Transverse colon (tissue), 4 donors: Measurements from ENCODE around the gene AGPAT3. TPM values are rescaled to one million over a fixed set of nuclear protein-coding genes. Genes with fewer than 3 reads are reported as not detected.

Experiments used
- DNase-seq: peaks from one replicate; pipeline ENCODE4 v3.0.0-alpha.2; 2019
- H3K27ac ChIP-seq, 4 donors: fragments of 200-600 bp; sonication (generic); 2 replicates each; pipeline ENCODE4 v1.5.1; 2016 to 2018; ENCODE audit warnings: inconsistent platforms in 4 of 4
- H3K27me3 ChIP-seq: fragments of 200-600 bp; sonication (generic); 2 replicates; pipeline ENCODE4 v1.5.1; 2017; ENCODE audit warnings: inconsistent platforms
- H3K36me3 ChIP-seq, 4 donors: fragments of 200-600 bp; sonication (generic); 2 replicates each; pipeline ENCODE4 v1.5.1; 2017 to 2019; ENCODE audit warnings: inconsistent platforms in 4 of 4
- H3K4me1 ChIP-seq, 4 donors: fragments of 200-600 bp; sonication (generic); 2 replicates each; pipeline ENCODE4 v1.5.1; 2017 to 2020; ENCODE audit warnings: inconsistent platforms in 4 of 4
- H3K4me3 ChIP-seq, 4 donors: fragments of 200-600 bp; sonication (generic); 1 replicate in 1 of 4; 2 replicates in 3 of 4; pipeline versions ENCODE4 v1.5.1 to v1.6.1; 2017 to 2019; ENCODE audit warnings: inconsistent platforms in 4 of 4
- H3K9me3 ChIP-seq, 2 donors: fragments of 200-600 bp; sonication (generic); 2 replicates each; pipeline ENCODE4 v1.5.1; 2017 to 2019; ENCODE audit warnings: inconsistent platforms in 2 of 2
- EP300 ChIP-seq: sonication (generic); formaldehyde crosslinking; IDR thresholded peaks from one replicate; pipeline ENCODE4 v1.6.1; 2017; ENCODE audit warnings: antibody characterized with exemption, low read depth
- POLR2A ChIP-seq: fragments of 450-650 bp; IDR thresholded peaks from one replicate; pipeline ENCODE4 v1.6.1; 2016; ENCODE audit warnings: antibody characterized with exemption, mild to moderate bottlenecking, moderate library complexity
- POLR2AphosphoS5 ChIP-seq, 3 donors: sonication (generic); formaldehyde crosslinking; IDR thresholded peaks; one replicate each; pipeline ENCODE4 v1.6.1; 2016; ENCODE audit warnings: antibody characterized with exemption in 3 of 3
- WGBS, 2 donors: methylation state at CpG; one replicate each; pipeline ENCODE4 v1.1.5; 2018; ENCODE audit warnings: low coverage in 1 of 2; 5-methylcytosine and 5-hydroxymethylcytosine counted together
- in situ Hi-C, 4 donors: fragments of 200-750 bp; cut with MboI; loops; one replicate each; pipeline versions ENCODE4 v1.15.0 to v1.15.1; 2017; ENCODE audit warnings: low sequenced_read_pairs in 3 of 4, low pct_ligation_motif_present in 1 of 4, low pct_unique_long_range_greater_than_20kb in 1 of 4
- intact Hi-C: fragments of 100-400 bp; cut with DNase I; formaldehyde crosslinking; loops from one replicate; pipeline ENCODE4 v1.15.1; 2023; ENCODE audit warnings: low total_unique reads
- total RNA-seq, 4 donors: library from RNA; depleted of rRNA; stranded (reverse); fragments of >200 nt; gene quantifications; one replicate each; pipeline ENCODE4 v1.1.0, GENCODE V29; 2016
- TF ChIP-seq, protein P1 (sequence below), 5 experiments: fragments of 200-600 bp in 3 of 5; fragments of 450-650 bp in 2 of 5; sonication (generic) in 3 of 5; IDR thresholded peaks; 1 replicate in 2 of 5; 2 replicates in 3 of 5; pipeline ENCODE4 v1.5.1; 2016 to 2017; ENCODE audit warnings: antibody characterized with exemption in 5 of 5, inconsistent platforms in 3 of 5, mild to moderate bottlenecking in 2 of 5, moderate library complexity in 1 of 5

Gene AGPAT3
- total RNA-seq, 4 donors from 2014 or later, result 59.9 to 116 (median 85.3) TPM

DNA sequence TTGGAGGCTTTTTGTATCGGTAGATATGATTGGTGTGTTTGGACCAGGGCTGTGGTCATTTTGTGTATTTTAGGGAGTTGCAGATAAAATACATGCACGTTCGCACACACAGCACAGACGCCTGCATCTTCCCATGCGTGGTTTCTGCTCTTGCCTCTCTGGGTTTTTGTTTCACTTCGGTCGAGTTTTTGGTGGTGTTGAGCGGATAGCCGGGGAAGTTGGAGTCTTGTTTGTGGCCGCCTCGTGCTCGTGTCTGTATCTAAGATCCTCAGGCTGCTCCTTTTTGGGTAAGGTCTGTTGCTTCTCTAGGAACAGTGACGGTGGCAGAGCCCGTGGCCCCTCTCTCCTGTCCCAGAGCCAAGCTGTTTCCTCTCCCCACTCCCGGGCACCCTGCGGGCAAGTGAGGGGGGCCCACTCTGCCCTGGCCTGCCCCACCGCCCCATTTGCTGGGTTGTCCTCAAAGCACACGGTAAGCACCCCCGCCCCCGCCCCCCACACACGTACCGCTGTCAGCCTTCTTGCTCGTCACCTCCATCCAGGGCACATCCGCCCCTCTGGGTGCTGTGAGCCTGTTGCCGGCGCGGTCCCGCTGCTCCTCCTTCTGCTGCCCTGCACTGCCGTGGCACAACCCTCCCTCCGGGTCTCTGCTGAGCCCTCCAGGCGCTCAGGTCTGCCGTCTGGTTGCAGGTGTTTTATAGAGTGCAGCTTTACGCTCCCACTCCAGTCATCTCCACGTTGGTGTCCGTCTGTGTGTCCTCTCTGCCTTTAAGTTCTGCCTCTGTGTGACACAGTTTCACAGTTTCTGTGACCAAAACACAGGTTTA is 51.9 kb downstream of the AGPAT3 start:
- intact Hi-C loops, result no loop called here
- WGBS, 2 donors, result 41 to 57% methylated on average over 3 to 35 of the region's 35 CpGs
- peak overlapping the region in 3 of 4 donors; percentile 9 to 31 (median 18) for H3K4me3 ChIP-seq
- no peaks in the 10 kb centered on the region for H3K36me3 ChIP-seq
- H3K27me3 ChIP-seq, result no peaks in the 10 kb centered on the region
- no peak for DNase-seq
- H3K4me1 ChIP-seq, result peaks cover 3 to 23% (median 5%) of the 10 kb centered on the region in 4 donors
- TF ChIP-seq EP300 (no peak), POLR2A (no peak), POLR2AphosphoS5 (IDR thresholded peaks at IDR 0.05) (no peak)
- TF ChIP-seq, protein P1, sequence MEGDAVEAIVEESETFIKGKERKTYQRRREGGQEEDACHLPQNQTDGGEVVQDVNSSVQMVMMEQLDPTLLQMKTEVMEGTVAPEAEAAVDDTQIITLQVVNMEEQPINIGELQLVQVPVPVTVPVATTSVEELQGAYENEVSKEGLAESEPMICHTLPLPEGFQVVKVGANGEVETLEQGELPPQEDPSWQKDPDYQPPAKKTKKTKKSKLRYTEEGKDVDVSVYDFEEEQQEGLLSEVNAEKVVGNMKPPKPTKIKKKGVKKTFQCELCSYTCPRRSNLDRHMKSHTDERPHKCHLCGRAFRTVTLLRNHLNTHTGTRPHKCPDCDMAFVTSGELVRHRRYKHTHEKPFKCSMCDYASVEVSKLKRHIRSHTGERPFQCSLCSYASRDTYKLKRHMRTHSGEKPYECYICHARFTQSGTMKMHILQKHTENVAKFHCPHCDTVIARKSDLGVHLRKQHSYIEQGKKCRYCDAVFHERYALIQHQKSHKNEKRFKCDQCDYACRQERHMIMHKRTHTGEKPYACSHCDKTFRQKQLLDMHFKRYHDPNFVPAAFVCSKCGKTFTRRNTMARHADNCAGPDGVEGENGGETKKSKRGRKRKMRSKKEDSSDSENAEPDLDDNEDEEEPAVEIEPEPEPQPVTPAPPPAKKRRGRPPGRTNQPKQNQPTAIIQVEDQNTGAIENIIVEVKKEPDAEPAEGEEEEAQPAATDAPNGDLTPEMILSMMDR (IDR thresholded peaks at IDR 0.05), result no peak
- in situ Hi-C loops, result no loop called here
- no peaks in the 10 kb centered on the region for H3K9me3 ChIP-seq
- H3K27ac ChIP-seq, result peak overlapping the region in 1 of 4 donors; percentile 18

DNA sequence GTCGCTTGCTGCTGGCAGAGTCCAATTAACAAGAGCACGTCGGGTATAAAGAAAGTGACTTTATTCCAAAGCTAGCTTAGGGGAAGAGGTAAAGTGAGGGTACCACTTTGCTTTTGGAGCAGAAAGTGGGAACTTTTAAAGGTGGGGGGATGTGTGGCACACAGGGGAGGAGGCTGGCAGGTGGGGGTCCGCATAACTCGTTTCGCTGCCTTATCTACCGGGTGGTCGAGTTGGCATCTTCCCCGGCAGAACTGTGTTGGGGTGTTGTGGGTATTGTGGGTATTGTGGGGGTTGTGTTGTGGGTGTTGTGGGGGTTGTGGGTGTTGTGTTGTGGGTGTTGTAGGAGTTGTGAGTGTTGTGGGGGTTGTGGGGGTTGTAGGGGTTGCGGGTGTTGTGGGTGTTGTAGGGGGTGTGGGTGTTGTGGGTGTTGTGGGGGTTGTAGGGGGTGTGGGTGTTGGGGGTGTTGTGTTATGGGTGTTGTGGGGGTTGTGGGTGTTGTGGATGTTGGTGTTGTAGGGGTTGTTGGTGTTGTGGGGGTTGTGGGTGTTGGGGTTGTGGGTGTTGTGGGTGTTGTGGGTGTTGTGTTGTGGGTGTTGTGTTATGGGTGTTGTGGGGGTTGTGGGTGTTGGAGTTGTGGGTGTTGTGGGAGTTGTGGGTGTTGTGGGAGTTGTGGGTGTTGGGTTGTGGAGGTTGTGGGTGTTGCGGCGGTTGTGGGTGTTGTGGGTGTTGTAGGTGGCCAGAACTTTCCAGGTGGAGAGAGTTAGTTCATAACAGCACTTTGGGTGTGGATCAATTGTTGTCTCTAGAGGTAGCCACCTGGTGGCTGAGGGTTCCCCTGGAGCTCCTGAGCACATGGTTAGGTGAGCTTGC is 52.7 kb downstream of the AGPAT3 start:
- peaks cover 6 to 32% (median 9%) of the 10 kb centered on the region in 4 donors for H3K4me1 ChIP-seq
- H3K4me3 ChIP-seq, result no peak overlapping the region
- peak; percentile 42 for DNase-seq
- no peak overlapping the region for H3K27ac ChIP-seq
- WGBS, 2 donors, result 62 to 75% methylated on average over 6 to 12 of the region's 12 CpGs
- H3K36me3 ChIP-seq, result no peaks in the 10 kb centered on the region
- in situ Hi-C loops, result no loop called here
- no peaks in the 10 kb centered on the region for H3K27me3 ChIP-seq
- intact Hi-C loops, result no loop called here
- no peaks in the 10 kb centered on the region for H3K9me3 ChIP-seq
- TF ChIP-seq POLR2AphosphoS5 (IDR thresholded peaks at IDR 0.05), result no peak
- TF ChIP-seq, protein P1 (IDR thresholded peaks at IDR 0.05), result peak in 4 of 5 experiments; percentile 8 to 42 (median 23)

DNA sequence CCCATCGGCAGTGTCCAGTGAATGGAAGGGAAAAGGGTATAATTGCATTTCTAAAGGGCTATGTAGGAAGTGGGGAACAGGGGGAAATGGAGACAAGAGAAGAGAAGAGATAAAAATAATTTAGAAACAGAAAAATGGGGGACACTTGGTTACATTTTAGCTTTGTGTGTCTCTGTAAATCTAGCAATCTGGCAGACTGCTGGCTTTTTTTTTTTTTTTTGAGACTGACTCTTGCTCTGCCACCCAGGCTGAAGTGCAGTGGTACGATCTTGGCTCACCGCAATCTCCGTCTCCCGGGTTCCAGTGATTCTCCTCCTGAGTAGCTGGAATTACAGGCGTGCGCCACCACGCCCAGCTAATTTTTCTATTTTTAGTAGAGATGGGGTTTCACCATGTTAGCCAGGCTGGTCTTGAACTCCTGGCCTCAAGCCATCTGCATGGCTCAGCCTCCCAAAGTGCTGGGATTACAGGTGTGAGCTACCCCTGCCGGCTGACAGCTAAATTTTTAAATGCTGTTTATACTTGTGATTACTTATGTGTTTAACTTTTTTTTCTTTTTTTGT is 53.4 kb downstream of the AGPAT3 start:
- DNase-seq, result no peak
- H3K27me3 ChIP-seq, result no peaks in the 10 kb centered on the region
- no peaks in the 10 kb centered on the region for H3K36me3 ChIP-seq
- intact Hi-C loops, result no loop called here
- no peak overlapping the region for H3K27ac ChIP-seq
- no peak overlapping the region for H3K4me3 ChIP-seq
- H3K9me3 ChIP-seq, result no peaks in the 10 kb centered on the region
- TF ChIP-seq EP300 (no peak), POLR2AphosphoS5 (IDR thresholded peaks at IDR 0.05) (no peak), POLR2A (no peak)
- TF ChIP-seq, protein P1 (IDR thresholded peaks at IDR 0.05), result peak in 2 of 5 experiments; percentile 3 to 8
- in situ Hi-C loops, result no loop called here
- H3K4me1 ChIP-seq, result peaks cover 6 to 36% (median 16%) of the 10 kb centered on the region in 4 donors
- 67 to 81% methylated on average over 1 to 9 of the region's 9 CpGs for WGBS, 2 donors

DNA sequence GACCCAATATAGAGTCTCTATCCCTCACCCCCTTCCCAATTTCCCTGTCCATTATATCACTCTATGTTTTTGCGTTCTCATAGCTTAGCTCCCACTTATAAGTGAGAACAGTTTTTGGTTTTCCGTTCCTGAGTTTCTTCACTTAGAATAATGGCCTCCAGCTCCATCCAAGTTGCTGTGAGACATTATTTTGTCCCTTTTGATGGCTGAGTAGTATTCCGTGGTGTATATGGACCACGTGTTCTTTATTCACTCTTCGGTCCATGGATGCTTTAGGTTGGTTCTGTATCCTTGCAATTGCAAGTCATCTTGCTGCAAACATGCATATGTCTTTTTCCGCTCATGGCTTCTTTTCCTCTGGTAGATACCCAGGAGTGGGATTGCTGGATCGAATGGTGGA is 54.3 kb downstream of the AGPAT3 start:
- no peaks in the 10 kb centered on the region for H3K27me3 ChIP-seq
- in situ Hi-C loops, result no loop called here
- DNase-seq, result no peak
- no peak overlapping the region for H3K27ac ChIP-seq
- peaks cover 6 to 44% (median 19%) of the 10 kb centered on the region in 4 donors for H3K4me1 ChIP-seq
- WGBS, 2 donors, result 100% methylated on average over 6 to 7 of the region's 7 CpGs
- H3K36me3 ChIP-seq, result no peaks in the 10 kb centered on the region
- no peak overlapping the region for H3K4me3 ChIP-seq
- intact Hi-C loops, result no loop called here
- H3K9me3 ChIP-seq, result no peaks in the 10 kb centered on the region
- no peak for TF ChIP-seq POLR2AphosphoS5 (IDR thresholded peaks at IDR 0.05)
- TF ChIP-seq EP300, result no peak
- TF ChIP-seq, protein P1 (IDR thresholded peaks at IDR 0.05), result no peak
- TF ChIP-seq POLR2A, result no peak
